RPMI8226 (cell line): ENCODE measurements around the gene FBN1.

Experiments
- DNase-seq: peaks from one replicate; pipeline ENCODE4 v3.0.0-alpha.2; 2015

The FBN1 gene

DNA sequence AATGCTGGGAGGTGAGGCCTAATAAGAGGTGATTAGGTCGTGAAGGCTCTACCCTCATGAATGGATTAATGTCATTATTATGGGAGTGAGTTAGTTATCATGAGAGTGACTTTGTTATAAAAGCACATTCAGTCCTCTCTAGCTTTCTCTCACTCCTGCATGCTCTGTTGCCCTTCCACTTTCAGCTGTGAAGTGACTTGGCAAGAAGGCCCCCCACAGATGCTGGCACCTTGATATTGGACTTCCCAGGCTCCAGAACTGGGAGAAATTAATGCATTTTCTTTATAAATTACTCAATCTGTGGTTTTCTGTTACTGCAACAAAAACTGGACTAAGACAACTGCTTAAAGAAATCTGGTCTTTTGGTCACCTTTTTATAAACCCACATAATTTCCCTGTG lies 144.3 kb downstream of the FBN1 start:
- no peak for DNase-seq

DNA sequence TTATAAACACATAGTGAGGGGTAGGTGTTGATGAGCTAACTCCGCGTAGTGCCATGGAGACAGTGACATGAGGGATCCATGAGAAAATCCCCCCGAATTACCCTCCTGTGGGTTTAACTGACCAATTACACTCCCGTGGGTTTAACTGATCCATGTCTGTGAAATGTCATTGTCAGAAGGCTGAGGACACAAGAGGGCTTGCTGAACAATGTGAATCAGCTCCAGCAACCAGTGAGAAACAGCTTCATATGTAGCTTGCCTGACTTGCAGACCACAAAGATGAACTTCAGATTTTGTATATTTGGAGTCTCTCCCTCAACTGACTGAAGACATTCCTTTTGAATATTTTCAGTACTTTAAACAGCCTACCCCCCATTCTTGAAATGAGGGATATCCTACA lies 144.9 kb downstream of the FBN1 start:
- DNase-seq: no peak

DNA sequence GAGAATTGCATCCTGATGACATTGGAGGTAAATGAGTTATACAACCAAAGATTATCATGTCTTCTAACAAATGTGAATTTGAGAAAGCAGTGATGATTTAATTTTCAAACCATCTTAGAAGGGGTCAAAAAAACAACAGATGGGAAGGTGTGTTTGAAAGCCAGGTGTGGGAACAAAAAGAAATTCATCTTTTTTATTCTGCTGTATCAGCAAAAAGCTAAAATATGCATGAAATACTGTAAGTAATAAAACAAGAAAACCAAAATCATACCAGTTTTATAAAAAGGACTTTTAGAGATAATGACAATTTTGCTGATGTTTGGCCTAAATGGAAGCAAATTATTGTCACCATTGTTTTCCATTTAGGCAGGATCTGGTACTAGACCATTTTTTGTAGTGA lies 145.5 kb downstream of the FBN1 start:
- DNase-seq: no peak

DNA sequence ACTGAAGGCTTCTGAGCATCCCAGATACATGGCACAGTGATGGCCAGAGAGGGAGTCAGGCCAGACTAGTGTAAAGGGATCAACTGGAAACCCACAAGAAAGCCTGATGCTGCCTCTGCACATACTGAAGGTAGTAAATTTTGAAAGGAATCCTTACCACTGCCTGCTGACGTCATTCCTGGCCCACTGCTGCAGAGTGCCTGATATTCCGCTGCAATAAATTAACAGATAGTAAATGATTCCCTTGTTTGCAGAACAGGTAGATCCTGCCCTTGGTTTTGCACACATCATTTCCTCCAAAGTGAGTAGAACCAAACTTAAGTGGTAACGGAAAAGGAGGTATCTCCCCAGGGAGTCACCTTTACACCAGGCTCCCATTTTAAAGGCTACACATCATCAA lies 146.7 kb downstream of the FBN1 start:
- DNase-seq: no peak

DNA sequence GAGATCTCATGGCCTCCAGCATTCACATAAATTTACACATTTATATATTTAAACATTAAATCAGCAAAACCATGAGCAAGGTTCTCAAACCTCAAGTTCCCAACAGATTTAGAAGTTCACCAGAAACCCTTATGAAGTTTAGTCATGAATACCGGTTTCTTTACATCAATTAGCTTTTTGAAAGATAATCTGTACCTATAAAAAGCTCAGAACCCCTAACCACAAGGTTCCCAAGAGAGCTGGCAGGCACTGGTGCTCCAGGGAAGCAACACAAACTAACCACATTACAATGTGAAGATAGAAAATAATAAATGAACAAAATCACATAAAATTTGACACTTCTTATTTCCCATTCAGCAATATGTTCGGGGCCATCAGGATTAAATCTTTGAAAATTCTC lies 150.9 kb downstream of the FBN1 start:
- no peak for DNase-seq

DNA sequence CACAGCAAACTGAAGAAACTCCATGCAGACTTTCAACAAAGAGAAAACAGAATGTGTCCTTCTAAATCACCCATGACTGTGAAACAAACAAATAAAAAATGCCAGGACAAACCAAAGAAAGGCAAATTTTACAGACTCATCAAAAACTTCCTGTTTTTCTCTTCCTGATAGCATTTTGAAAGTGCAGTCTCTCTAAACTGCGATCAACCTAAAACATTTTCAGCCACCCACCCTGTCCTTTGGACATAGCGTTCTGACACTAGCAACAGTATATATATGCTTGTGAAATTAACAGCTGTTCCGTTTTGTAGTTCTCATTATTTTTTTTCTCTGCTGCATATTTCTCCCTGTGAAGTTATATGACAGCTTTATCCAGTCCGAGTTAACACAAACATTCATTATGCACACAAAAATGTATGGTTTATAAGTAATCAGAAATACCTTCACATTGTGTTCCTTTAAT lies 151.7 kb downstream of the FBN1 start:
- no peak for DNase-seq

DNA sequence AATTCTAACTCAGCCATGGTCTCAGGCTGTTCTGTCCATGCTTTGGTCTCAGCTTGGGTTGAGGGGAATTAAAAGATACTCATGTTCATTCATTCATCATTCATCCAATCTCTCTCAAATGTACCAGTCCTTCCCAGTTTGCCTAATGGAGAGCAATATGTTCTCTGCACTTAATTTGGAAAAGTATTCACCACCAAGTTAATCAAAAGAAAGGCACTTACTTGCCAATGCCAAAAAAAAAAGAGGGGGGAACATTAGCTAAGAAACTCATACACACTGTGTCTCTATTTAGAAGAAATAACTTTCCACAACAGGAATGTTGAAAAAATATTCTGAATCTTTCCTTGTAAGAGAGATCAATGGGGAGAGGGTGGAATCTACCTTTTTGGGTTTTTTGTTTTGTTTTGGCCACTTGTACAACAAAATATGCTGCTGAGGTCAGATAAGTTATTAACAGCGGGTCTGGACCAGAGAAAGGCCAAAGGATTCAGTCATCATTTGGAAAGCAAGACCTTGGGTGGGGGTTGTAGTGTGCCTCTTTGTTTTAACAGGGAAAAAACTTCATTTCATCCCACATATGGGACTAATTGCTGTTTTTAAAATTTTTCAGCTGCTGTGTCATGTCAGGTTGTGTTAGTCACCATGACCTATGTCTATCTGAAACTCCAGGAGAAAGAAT lies 152.3 kb downstream of the FBN1 start:
- DNase-seq: no peak

DNA sequence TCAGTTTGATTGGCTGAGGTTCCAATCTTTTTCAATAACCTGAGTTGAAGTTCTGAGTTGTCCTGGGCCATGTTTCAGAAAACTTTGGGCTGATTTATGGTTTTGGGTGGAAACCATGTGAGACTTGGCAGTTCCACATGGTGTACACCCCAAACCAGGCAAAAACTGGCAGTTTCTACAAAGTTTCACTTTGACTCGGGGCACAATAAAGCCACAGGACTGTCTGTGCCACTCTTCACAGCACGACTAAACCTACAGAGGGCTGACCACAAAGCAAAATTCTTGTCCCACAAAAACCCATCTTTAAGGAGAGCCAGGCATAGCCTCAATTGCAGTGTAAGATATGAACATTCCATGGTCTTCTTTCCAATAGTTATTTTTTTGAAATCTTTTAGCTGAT lies 159.3 kb downstream of the FBN1 start:
- DNase-seq: no peak

DNA sequence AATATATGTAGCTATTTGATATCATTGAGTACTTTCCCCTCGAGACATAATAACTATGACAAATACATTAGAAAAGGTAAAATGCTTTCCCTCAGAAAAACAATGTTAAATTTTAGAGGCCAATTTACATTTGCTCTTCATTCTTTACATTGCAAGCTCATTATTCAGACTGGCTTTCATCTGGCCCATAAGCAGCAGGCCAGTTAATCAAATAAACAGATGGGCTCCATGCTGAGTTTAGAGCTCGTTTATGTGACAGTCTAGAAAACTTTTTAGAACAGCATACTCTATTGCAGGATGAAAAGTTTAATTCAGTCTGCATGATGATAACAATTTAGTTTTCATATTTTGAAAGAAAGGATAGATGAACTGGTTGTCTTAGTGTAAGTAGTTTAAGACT lies 163.7 kb downstream of the FBN1 start:
- DNase-seq: no peak

DNA sequence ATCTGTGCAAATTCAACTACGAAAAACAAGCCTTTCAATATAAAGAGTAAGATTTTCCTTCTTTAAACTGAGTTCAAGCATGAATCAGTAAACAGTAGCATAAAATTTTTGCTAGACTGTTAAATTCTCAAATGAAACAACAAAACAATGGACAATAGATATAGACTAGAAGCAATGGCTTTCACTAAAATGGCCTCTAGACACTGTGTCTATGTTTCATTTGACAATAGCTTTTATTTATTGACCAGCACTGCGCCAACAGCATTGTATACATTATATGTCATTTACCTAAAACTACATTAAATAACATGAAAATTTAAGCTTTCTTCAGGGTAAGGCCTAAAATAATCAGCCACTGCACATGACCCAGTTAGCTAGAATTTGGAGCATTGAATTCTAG lies 165.8 kb downstream of the FBN1 start:
- DNase-seq: no peak

DNA sequence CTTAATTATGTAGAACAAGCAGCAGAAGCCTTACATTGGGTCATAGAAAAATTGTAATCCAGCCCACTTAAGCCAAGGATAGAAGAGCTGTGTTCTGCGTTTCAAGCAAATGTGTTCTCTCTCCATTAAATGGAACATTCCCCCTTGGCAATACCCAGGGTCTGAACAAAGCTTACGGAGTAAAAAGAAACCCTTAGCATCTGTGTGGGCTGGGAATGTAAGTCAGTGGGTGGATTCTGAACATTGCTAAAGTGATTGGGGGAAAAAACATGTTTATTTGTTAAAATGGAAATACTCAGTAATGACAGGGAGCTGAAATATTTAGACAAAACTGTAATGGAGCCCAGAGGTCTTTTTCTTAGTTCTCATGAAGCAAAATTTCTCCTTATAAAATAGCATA lies 166.9 kb downstream of the FBN1 start:
- DNase-seq: no peak

DNA sequence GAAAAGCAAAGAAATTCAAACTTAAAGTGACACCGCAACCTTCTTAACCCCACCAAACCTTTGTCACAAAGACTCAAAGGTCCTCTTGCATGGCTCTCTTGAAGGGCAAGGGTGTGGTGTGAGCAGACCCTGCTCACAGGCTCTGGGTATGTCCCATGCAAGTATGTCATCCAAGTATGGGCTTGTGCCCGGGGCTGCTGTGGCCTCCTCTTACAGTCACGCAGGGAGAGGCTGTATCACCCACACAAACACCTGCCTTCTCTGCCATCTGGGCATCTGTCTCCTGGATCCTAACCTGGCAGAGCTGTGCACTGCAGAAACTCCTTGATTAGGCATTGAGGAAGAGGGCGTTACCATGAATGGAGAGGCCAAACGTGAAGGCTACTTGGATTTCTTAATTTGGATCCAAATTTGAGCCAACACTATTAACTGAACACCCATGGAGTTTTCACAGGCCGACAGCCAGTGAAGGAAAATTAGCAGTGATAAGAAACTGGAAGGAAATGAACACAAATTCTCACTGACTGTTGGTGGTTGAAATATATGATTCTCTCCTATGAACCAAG lies 167.6 kb downstream of the FBN1 start:
- DNase-seq: no peak

DNA sequence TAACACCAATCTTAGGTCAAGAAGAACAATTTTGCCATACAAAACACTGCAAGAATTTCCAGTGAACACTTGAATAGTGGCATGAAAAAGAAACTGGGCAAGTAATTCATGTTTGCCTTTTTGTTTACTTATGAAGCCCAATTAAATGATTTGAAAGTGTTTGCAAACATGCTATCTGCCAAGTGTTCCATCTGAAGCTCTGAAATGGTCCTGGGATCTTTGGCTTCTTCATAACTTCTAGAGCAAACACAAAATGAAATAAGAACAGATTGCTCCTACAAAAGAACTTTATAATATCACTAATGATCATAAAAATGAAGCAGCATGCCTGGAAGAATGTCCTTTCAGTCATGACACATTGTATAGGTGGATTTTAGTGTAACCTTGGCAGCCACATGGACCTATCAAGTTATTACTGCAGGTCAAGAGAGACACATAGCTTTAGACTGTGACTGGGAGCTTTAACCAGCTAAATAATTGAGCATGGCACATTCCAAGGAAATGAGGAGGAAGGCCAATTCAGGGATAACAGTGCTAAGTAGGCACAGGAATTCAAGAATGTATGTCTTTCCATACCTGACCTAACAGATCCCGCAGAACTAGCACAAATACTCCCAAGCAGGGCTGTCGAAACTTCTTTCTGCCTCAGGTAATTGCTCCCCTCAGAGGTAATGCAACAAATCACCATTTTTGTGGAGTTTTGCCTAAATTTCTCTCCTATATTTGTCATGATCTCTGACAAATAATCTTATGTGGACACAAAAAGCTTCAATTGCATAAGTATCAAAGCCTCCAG lies 169.7 kb downstream of the FBN1 start:
- DNase-seq: no peak

DNA sequence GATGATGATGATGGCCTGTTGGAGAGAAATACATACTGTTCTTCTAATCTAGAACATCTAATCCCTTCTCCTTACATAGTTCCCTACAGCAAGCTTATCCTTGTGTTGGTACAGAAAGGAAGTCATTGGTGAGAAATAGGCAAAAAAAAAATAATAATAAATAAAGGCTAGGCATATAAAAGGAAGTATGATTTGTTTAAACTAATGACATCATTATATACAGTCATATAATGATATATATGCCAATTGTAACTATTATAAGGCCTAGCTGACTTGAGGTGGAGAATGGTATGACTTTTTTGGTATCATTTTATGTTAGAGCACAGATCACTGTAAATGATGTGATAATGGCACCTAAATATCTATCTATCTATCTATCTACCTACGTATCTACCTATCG lies 171.8 kb downstream of the FBN1 start:
- no peak for DNase-seq

DNA sequence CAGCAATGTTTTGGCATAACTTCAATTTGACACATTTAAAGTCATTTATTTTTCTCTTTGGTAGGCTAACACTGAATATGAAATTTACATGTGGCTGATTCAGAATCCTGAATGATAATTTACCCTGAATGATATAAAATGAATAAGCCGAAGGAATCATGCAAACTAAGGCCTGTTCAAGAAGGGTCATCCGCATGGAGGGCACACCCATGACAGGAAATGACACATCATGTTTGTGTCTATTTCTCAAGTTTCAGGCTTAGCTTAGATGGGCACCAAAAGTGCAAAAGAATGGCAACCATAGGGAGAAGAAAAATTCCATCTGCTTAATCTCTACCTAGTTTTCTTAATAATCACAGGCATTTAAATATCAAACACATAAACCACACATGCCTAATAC lies 172.8 kb downstream of the FBN1 start:
- no peak for DNase-seq

DNA sequence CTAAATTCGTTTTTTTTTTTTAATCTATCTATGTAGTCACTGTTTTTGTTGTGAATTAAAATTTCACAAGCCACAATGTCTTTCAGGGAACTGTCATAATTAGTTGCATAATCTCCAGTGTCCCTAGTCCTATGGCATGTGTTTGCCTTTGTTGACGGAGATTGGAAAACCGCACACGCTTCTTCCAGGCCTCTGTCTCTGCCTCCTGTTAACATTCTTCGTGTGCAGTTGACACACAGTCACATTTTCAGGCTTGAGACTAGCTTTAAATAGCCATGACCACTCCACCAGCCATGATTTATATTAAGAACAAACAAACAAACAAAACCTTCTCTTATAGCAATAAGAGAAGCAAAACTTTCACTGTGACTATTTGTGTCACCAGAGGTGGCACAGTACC lies 174.4 kb downstream of the FBN1 start:
- DNase-seq: no peak

DNA sequence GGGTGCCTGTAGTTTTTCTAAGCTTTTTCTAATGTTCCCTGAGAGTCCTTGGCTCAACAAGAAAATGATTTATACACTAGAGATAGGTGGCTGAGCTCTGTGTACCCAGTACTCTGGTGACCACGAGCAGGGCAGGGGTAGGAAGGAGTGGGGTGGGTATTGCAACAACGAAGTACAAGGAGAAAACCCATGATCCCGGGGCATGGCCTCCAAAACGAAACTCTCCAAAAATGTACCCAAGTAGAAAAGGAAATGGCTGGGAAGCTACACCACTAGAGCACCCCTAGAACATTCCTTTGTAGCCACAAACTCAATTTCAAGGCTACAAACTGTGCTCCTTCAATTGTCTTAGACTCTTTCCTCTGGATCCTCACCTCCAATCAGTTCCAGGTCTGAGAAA lies 175.4 kb downstream of the FBN1 start:
- no peak for DNase-seq

DNA sequence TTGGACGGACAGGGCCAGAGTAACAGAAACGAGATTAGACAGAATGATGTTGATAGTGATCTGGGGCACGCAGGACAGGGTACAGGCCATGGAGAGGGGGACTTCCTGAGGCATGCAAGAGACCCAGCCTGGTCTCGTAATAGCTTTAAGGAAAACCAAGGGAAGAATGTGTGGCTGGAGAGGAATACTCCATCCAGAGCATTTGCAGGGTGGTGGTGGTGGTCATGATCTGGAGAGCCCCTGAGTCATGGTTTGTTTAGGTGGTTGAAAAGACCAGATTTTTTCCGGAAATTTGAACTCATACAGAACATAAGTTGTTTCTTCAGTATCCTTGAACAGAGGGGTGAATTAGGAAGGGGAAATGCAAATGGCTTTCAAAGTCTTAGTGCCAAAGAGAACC lies 175.8 kb downstream of the FBN1 start:
- DNase-seq: no peak

DNA sequence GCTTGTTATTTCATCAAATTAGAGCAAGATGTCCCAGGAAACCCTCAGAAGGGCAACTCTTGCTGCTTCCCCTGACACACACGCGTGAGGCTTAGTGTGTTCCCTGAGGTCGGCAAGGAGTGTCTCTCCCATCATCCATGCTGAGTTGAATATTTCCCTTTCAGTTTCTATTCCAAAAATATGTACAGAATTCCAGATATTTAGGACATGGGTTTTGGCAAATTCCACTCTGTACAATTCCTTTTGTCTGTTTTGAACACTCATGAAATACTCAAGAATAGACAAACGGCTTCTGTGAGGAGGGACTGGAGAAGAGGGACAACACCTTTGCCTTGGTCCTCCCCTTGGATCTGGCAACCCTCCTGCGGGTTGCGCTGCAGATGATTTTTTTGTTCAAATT lies 176.2 kb downstream of the FBN1 start:
- DNase-seq: no peak

DNA sequence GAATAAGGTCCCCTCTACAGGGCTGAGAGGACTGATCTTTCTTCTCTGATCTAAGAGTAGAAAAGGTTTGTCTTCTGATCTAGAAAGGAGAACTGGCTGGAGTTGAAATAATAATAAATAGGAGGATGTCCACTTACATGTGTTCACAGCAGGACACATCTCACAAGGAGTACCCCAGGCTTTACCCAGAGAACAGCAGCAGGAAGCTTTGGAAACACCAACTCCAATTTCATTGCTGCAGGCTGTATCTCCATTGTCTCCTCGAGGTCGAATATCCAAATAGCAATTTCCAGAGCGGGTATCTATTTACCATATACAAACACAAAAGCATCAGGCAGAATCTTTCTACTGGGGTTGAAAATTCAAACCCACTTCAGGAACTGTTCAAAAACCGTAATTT lies 177.7 kb downstream of the FBN1 start:
- DNase-seq: no peak

DNA sequence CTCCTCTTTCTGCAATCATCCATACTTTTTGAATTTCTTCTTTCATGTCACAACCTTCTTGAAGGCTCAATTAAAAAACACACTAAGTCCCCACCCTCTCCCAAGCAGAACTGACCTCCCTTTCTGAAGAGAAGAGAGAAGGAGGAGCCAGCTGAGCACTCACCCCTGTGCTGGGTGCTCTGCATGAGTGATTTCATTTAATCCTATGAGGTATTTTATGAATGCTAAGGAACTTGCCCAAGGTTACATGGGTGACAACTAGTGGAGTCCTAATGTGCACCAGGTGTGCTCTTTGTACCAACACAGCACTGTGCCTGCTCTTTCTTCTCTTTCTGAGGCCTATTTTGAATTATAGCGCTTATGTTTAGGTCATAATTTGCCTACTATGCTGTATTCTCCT lies 178.7 kb downstream of the FBN1 start:
- DNase-seq: no peak

DNA sequence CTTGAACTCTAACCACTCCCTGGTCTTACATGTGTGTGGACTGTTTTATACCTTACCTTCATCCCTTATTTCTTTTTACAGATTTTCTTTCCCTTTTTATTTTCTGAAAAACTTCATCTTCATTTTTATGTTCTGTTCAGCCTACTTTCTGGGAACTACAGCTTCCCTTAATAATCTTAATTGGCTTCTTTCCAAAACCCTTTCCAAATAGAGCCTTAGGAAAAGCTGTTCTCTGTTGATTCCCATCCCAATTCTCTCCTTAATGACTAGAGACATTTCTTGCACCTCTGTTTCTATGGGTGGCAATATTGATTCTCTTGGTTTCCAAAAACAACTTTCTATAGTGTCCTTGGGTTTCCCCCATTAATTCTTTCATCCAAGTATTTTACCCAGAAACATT lies 179.4 kb downstream of the FBN1 start:
- DNase-seq: no peak

DNA sequence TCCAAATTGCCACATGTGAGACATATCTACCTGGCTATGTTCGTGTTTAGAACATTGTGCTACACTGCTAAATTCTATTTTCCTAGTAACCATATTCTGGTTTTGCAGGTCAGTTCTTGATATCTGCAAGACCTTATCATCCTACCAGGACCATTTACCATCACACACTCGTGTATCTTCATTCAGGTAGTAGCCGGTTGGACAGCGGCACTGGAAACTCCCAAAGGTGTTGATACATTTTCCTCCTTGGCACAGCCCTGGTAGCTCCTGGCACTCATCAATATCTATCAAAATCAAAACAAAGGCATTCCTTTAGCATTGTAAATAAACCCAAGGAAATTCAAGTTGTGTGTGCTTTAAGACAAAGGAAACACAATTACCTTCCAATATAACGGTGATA lies 180.1 kb downstream of the FBN1 start:
- DNase-seq: no peak

DNA sequence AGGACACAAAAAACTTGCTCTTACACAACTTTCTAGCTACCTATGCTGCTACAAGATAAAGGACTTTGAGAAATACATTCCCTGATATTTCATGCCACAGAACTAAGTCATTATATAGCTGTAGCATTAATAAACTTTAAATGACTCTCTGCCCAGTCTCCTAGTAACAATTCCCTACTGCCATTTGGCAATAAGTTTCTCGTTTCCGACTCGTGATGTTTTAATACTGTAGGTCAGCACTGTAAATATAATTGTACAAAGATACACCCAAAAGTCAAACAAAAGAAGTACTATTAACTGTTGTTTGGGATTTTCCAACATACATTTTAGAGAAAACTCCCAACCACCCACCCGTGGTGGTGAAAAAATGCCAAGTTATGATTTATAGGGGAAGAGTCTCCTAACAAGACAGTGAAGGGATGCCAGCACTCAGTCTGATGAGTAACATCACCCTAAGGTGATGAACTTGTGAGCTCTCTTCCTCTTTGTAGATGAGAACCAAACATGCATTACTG lies 182.1 kb downstream of the FBN1 start:
- DNase-seq: no peak
